H9 (cell line): Measurements from ENCODE around the gene COL8A2. TPM values are rescaled to one million over a fixed set of nuclear protein-coding genes. Genes with fewer than 3 reads are reported as not detected.
A peak's percentile ranks its signal among the peaks of the same experiment; 100 is the strongest.

Source experiments
- DNase-seq: peaks from one replicate; pipeline ENCODE4 v3.0.0-alpha.2; 2017
- H2AFZ ChIP-seq: one replicate; pipeline ENCODE4 v1.6.1; 2013; ENCODE audit warnings: mild to moderate bottlenecking, low read length, control low read depth, moderate library complexity
- H2AK5ac ChIP-seq: 2 replicates; pipeline ENCODE4 v1.6.1; 2013; ENCODE audit warnings: low read length, control low read depth, mixed read lengths; ENCODE audit not compliant: insufficient read length
- H2BK120ac ChIP-seq: one replicate; pipeline ENCODE4 v1.6.1; 2013; ENCODE audit warnings: low read depth, mild to moderate bottlenecking, low read length, control low read depth, inconsistent platforms; ENCODE audit not compliant: poor library complexity, severe bottlenecking
- H2BK12ac ChIP-seq: 2 replicates; pipeline ENCODE4 v1.6.1; 2013; ENCODE audit warnings: low read length, control low read depth, mixed read lengths, low read depth; ENCODE audit not compliant: insufficient read length
- H2BK15ac ChIP-seq: 2 replicates; pipeline ENCODE4 v1.6.1; 2013; ENCODE audit warnings: low read depth, low read length, control low read depth
- H2BK20ac ChIP-seq: one replicate; pipeline ENCODE4 v1.6.1; 2013; ENCODE audit warnings: low read depth, mild to moderate bottlenecking, low read length, control low read depth, inconsistent platforms; ENCODE audit not compliant: poor library complexity, severe bottlenecking
- H2BK5ac ChIP-seq: 2 replicates; pipeline ENCODE4 v1.6.1; 2013; ENCODE audit warnings: low read length, control low read depth, mixed read lengths; ENCODE audit not compliant: insufficient read length
- H3K14ac ChIP-seq: 2 replicates; pipeline ENCODE4 v1.6.1; 2013; ENCODE audit warnings: low read length, control low read depth; ENCODE audit not compliant: insufficient read depth
- H3K18ac ChIP-seq: 2 replicates; pipeline ENCODE4 v1.6.1; 2013; ENCODE audit warnings: low read depth, mild to moderate bottlenecking, mixed read lengths, low read length, control low read depth; ENCODE audit not compliant: insufficient read length
- H3K23ac ChIP-seq: 2 replicates; pipeline ENCODE4 v1.6.1; 2013; ENCODE audit warnings: low read length, control low read depth, mixed read lengths, low read depth; ENCODE audit not compliant: insufficient read length
- H3K23me2 ChIP-seq: 2 replicates; pipeline ENCODE4 v1.6.1; 2013; ENCODE audit warnings: low read depth, mild to moderate bottlenecking, mixed read lengths, low read length, control low read depth; ENCODE audit not compliant: insufficient read length, poor library complexity, severe bottlenecking
- H3K27ac ChIP-seq: 2 replicates; pipeline ENCODE4 v1.5.1; 2013; ENCODE audit warnings: low read length, control low read depth, mixed read lengths, low read depth; ENCODE audit not compliant: insufficient read length
- H3K27me3 ChIP-seq: 2 replicates; pipeline ENCODE4 v1.6.1; 2013; ENCODE audit warnings: low read length, control low read depth, inconsistent platforms; ENCODE audit not compliant: insufficient read depth
- H3K4ac ChIP-seq: 2 replicates; pipeline ENCODE4 v1.6.1; 2013; ENCODE audit warnings: low read depth, mild to moderate bottlenecking, control low read depth, inconsistent platforms, low read length, moderate library complexity
- H3K4me1 ChIP-seq: 2 replicates; pipeline ENCODE4 v1.6.1; 2013; ENCODE audit warnings: low read length, control low read depth, inconsistent platforms; ENCODE audit not compliant: insufficient read depth
- H3K4me2 ChIP-seq: 2 replicates; pipeline ENCODE4 v1.6.1; 2013; ENCODE audit warnings: low read length, control low read depth, mixed read lengths; ENCODE audit not compliant: insufficient read length, insufficient read depth
- H3K56ac ChIP-seq: 2 replicates; pipeline ENCODE4 v1.6.1; 2013; ENCODE audit warnings: low read depth, mild to moderate bottlenecking, mixed read lengths, low read length, control low read depth; ENCODE audit not compliant: insufficient read length
- H3K79me1 ChIP-seq: 2 replicates; pipeline ENCODE4 v1.6.1; 2013; ENCODE audit warnings: low read depth, mild to moderate bottlenecking, moderate library complexity, low read length, control low read depth, inconsistent platforms; ENCODE audit not compliant: insufficient read depth, poor library complexity, severe bottlenecking
- H3K79me2 ChIP-seq: 2 replicates; pipeline ENCODE4 v1.6.1; 2013; ENCODE audit warnings: low read length, control low read depth, inconsistent platforms; ENCODE audit not compliant: insufficient read depth
- H3K9ac ChIP-seq: 2 replicates; pipeline ENCODE4 v1.6.1; 2013; ENCODE audit warnings: low read length, control low read depth, mixed read lengths; ENCODE audit not compliant: insufficient read length; ENCODE audit errors: extremely low read depth
- H3K9me3 ChIP-seq: one replicate; pipeline ENCODE4 v1.6.1; 2013; ENCODE audit warnings: low read depth, low read length, inconsistent platforms; ENCODE audit not compliant: control insufficient read depth
- H3T11ph ChIP-seq: one replicate; pipeline ENCODE4 v1.6.1; 2013; ENCODE audit warnings: mild to moderate bottlenecking, low read length, control low read depth, inconsistent platforms
- H4K20me1 ChIP-seq: one replicate; pipeline ENCODE4 v1.6.1; 2013; ENCODE audit not compliant: control insufficient read depth, insufficient read length, insufficient read depth
- H4K5ac ChIP-seq: 2 replicates; pipeline ENCODE4 v1.6.1; 2013; ENCODE audit warnings: low read depth, mild to moderate bottlenecking, mixed read lengths, low read length, control low read depth; ENCODE audit not compliant: insufficient read length
- H4K8ac ChIP-seq: replicated peaks from 2 replicates; pipeline ENCODE4 v1.6.1; 2013; ENCODE audit warnings: low read length, control low read depth, mixed read lengths, low read depth; ENCODE audit not compliant: insufficient read length
- H4K91ac ChIP-seq: 2 replicates; pipeline ENCODE4 v1.6.1; 2013; ENCODE audit warnings: low read depth, mild to moderate bottlenecking, moderate library complexity, mixed read lengths, low read length, control low read depth; ENCODE audit not compliant: insufficient read length
- H3K27ac Mint-ChIP-seq, 3 experiments: 2 replicates in 2 of 3; 3 replicates in 1 of 3; pipeline ENCODE4 v1.8.0; 2020 to 2021; ENCODE audit warnings: mixed read lengths in 3 of 3, mild to moderate bottlenecking in 1 of 3, moderate library complexity in 1 of 3
- H3K27me3 Mint-ChIP-seq: 2 replicates; pipeline ENCODE4 v1.8.0; 2021; ENCODE audit warnings: low read depth, mild to moderate bottlenecking, moderate library complexity, mixed read lengths
- H3K36me3 Mint-ChIP-seq, 3 experiments: 2 replicates in 2 of 3; 3 replicates in 1 of 3; pipeline ENCODE4 v1.8.0; 2020 to 2021; ENCODE audit warnings: low read depth in 3 of 3, mixed read lengths in 3 of 3; ENCODE audit not compliant: insufficient read depth in 1 of 3
- H3K4me1 Mint-ChIP-seq, 2 experiments: 2 replicates each; pipeline ENCODE4 v1.8.0; 2020; ENCODE audit warnings: mixed read lengths in 2 of 2
- H3K4me3 Mint-ChIP-seq, 2 experiments: 2 replicates in 1 of 2; 3 replicates in 1 of 2; pipeline ENCODE4 v1.8.0; 2020 to 2021; ENCODE audit warnings: mild to moderate bottlenecking in 2 of 2, mixed read lengths in 2 of 2, moderate library complexity in 1 of 2
- H3K9me3 Mint-ChIP-seq, 2 experiments: 2 replicates in 1 of 2; 3 replicates in 1 of 2; pipeline ENCODE4 v1.8.0; 2020; ENCODE audit warnings: mild to moderate bottlenecking in 2 of 2, mixed read lengths in 2 of 2, moderate library complexity in 1 of 2
- CTCF ChIP-seq: fragments of 200-600 bp; sonication (generic); conservative IDR thresholded peaks from 3 replicates; pipeline ENCODE4 v1.8.0; 2021; ENCODE audit warnings: antibody characterized with exemption, mild to moderate bottlenecking
- WGBS: extraction: QIAGEN DNeasy Blood & Tissue Kit; methylation state at CpG from one replicate; pipeline ENCODE4 v1.1.7; 2013; ENCODE audit warnings: missing lambda C conversion rate, low lambda C conversion rate, mixed read lengths; ENCODE audit not compliant: insufficient read length; ENCODE audit errors: extremely low coverage; 5-methylcytosine and 5-hydroxymethylcytosine counted together
- total RNA-seq: library from RNA; stranded (reverse); gene quantifications from 2 replicates; pipeline ENCODE4 v1.2.1, GENCODE V29; 2021

The COL8A2 gene
- total RNA-seq, 1 experiment from 2014 or later, result 1.5 TPM

DNA sequence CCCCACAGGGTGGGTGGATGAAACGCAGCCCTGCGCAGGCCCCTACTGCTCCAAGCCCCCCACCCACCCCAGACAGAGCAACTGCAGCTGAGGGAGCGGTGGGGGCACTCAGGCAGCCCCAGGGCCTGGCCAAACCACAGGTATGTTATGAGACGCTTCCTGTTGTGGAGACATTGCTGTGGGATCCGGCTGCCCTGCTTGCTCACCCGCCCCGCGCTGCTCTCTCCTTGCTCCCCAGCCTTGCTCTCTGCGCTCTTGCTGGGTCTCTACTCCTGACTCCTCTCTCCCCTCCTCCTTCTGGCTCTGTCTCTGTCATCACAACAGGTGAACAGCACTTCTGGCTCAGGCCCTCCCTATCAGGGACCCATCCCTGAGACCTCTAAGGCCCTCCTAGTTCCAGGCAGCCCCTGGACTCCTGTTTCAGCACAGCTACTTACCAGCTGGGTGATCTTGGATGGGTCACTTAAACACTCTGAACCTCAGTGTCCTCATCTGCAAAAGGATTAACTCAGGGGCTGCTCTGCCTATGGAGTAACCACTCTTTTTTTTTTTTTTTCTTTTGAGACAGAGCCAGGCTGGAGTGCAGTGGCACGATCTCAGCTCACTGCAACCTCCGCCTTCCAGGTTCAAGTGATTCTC is 15.9 kb downstream of the COL8A2 start:
- no peak overlapping the region for H4K91ac ChIP-seq
- H3K18ac ChIP-seq, result no peak overlapping the region
- H4K20me1 ChIP-seq, result no peaks in the 10 kb centered on the region
- no peaks in the 10 kb centered on the region for H3K23me2 ChIP-seq
- H3T11ph ChIP-seq, result no peak overlapping the region
- no peak overlapping the region for H2BK12ac ChIP-seq
- no peak for TF ChIP-seq CTCF
- no peak overlapping the region for H3K14ac ChIP-seq
- H3K27ac Mint-ChIP-seq, result peak overlapping the region in 2 of 3 experiments; percentile 28 to 75; a peak in 2 of 7 replicates
- H3K23ac ChIP-seq, result no peak overlapping the region
- H3K79me1 ChIP-seq, result no peaks in the 10 kb centered on the region
- no peaks in the 10 kb centered on the region for H3K79me2 ChIP-seq
- no peak for DNase-seq
- H2AK5ac ChIP-seq, result no peak overlapping the region
- no peaks in the 10 kb centered on the region for H3K9me3 ChIP-seq
- H3K27me3 ChIP-seq, result no peaks in the 10 kb centered on the region
- no peak overlapping the region for H4K8ac ChIP-seq
- H4K5ac ChIP-seq, result no peak overlapping the region
- H3K9ac ChIP-seq, result no peak overlapping the region
- H3K4me2 ChIP-seq, result no peak overlapping the region
- no peak overlapping the region for H2BK5ac ChIP-seq
- H3K27ac ChIP-seq, result no peak overlapping the region
- H2AFZ ChIP-seq, result no peak overlapping the region
- no peak overlapping the region for H2BK15ac ChIP-seq
- peaks cover 0 to 6% of the 10 kb centered on the region in 2 experiments; a peak in 3 of 4 replicates for H3K4me1 Mint-ChIP-seq
- H3K36me3 Mint-ChIP-seq, result no peaks in the 10 kb centered on the region; a peak in 1 of 7 replicates
- no CpG with 5 or more reads among the region's 11 CpGs for WGBS
- H3K9me3 Mint-ChIP-seq, result no peaks in the 10 kb centered on the region
- no peak overlapping the region for H3K4ac ChIP-seq
- no peak overlapping the region for H3K4me3 Mint-ChIP-seq
- H2BK20ac ChIP-seq, result no peak overlapping the region
- H2BK120ac ChIP-seq, result no peak overlapping the region
- H3K27me3 Mint-ChIP-seq, result no peaks in the 10 kb centered on the region; the same call in none of the 2 replicates
- no peak overlapping the region for H3K56ac ChIP-seq
- no peaks in the 10 kb centered on the region for H3K4me1 ChIP-seq
